Mucosa of descending colon (tissue), 3 donors: ENCODE measurements around the gene DNMT3A. TPM values are rescaled to one million over a fixed set of nuclear protein-coding genes. Genes with fewer than 3 reads are reported as not detected.

Source experiments
- ATAC-seq: fragments of 200-7000 bp; cut with Tn5 transposase; one replicate; pipeline ENCODE4 v1.9.1; 2020; ENCODE audit warnings: mild to moderate bottlenecking, moderate library complexity
- DNase-seq, 3 donors: peaks; one replicate each; pipeline ENCODE4 v3.0.0-alpha.2; 2020
- H3K36me3 ChIP-seq: fragments of 200-600 bp; one replicate; pipeline ENCODE4 v1.8.0; 2021; ENCODE audit warnings: low read depth, mild to moderate bottlenecking
- H3K4me1 ChIP-seq: fragments of 200-600 bp; one replicate; pipeline ENCODE4 v1.8.0; 2021; ENCODE audit warnings: low read depth, mild to moderate bottlenecking
- H3K4me3 ChIP-seq: fragments of 200-600 bp; one replicate; pipeline ENCODE4 v1.8.0; 2021; ENCODE audit warnings: mild to moderate bottlenecking
- H3K9me3 ChIP-seq: fragments of 200-600 bp; one replicate; pipeline ENCODE4 v1.8.0; 2021; ENCODE audit warnings: mild to moderate bottlenecking
- intact Hi-C, 2 donors: fragments of 100-400 bp; cut with DNase I in 1 of 2; cut with micrococcal nuclease in 1 of 2; formaldehyde crosslinking; loops; one replicate each; pipeline versions ENCODE4 v1.11.0 to v1.11.1; 2022; cut with DNase I, micrococcal nuclease
- total RNA-seq, 3 donors: library from RNA; stranded (reverse); fragmentation: NEBNext Ultra II Directional in 2 of 3; extraction: Animal tissue kit (Norgen Biotek cat#: 25700) in 2 of 3; gene quantifications; one replicate each; pipeline versions ENCODE4 v1.2.1 to v1.2.4, GENCODE V29; 2021 to 2023
- TF ChIP-seq, protein P1 (sequence below): fragments of 200-600 bp; IDR thresholded peaks from one replicate; pipeline ENCODE4 v1.8.0; 2022; ENCODE audit warnings: antibody characterized with exemption, mild to moderate bottlenecking
- donor health status: DM: no; HTN: no; CAD: no; lungs with moderate emphysema.
- donor health status: DM: no; HTN: no; CAD: no.
- donor health status: DM: no; HTN: yes; CAD: no.

DNMT3A gene
- total RNA-seq, 3 donors from 2014 or later, result 31.2 to 50.8 (median 33.0) TPM

DNA sequence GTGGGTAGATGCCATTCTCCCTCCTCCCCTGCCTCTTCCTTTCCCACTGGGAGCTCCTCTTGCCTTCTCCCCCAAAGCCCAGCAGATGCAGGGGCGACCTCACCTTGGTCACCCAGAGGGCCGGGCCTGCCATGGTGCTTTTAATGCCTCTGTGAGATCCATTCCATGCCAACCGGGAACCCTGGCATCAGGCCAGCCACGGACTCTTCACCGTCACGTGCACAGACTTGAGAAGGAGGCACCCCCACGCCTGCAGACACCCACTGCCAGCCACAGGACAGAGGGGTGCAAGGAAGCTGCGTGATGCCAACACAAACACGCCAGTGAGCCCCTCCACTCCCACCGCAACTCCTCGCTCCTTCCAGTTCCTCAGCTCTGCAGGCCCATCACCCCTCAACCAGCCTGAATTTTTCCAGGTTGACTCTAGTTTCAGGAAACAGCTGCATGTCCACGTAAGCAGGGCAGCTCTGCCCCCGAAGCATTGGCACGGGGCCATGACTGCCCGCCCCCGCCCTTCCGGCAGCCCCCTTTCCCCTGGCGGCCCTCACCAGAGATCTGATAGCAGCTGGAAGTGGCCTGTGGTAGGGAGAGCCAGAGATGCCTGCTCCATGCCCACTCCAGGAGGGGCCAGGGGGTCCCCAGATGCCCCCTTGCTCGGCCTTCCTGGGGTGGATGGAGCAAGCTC is 50.8 kb downstream of the DNMT3A start:
- H3K4me1 ChIP-seq, result peaks cover 15% of the 10 kb centered on the region
- no peak overlapping the region for H3K4me3 ChIP-seq
- no peak for DNase-seq
- no peak for ATAC-seq
- H3K36me3 ChIP-seq, result no peaks in the 10 kb centered on the region
- intact Hi-C loops, result no loop called here
- TF ChIP-seq, protein P1, sequence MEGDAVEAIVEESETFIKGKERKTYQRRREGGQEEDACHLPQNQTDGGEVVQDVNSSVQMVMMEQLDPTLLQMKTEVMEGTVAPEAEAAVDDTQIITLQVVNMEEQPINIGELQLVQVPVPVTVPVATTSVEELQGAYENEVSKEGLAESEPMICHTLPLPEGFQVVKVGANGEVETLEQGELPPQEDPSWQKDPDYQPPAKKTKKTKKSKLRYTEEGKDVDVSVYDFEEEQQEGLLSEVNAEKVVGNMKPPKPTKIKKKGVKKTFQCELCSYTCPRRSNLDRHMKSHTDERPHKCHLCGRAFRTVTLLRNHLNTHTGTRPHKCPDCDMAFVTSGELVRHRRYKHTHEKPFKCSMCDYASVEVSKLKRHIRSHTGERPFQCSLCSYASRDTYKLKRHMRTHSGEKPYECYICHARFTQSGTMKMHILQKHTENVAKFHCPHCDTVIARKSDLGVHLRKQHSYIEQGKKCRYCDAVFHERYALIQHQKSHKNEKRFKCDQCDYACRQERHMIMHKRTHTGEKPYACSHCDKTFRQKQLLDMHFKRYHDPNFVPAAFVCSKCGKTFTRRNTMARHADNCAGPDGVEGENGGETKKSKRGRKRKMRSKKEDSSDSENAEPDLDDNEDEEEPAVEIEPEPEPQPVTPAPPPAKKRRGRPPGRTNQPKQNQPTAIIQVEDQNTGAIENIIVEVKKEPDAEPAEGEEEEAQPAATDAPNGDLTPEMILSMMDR, result no peak
- no peaks in the 10 kb centered on the region for H3K9me3 ChIP-seq

DNA sequence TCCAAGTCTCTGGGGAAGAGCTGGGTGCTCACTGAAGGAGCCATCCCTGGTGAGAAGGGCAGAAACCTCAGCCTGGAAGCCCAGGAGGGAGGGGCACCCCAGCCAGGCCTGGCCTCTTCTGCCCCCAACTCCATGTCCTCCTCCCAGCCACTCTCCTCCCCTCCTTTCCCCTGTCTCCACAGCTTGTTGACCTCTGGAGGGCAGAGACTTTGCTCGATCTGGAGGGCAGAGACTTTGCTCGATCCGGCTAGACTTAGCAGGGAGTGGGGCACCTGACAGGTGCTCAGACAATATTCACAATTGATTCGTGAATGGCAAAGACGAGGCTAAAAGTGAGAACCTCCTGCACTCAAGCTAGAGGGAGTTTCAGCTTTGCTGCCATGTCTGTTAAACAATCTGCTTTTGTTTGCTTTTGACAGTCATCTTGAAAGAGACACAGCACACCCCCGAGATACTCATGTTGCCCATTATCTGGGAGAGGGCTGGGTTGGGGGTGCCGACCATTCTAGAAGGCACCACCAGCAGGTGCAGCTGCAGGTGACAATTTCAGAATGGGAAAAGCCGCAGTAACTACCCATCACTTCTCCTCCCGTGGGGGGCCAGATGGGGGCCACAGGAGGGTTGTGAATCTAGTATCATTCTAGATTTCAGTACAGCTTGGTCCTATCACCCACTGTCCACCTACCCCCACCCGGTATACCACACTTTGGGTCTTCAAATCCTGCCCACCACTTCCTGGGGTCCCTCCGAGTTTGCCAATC is 54.8 kb downstream of the DNMT3A start:
- Histone ChIP-seq H3K4me3 (no peak overlapping the region), H3K4me1 (peaks cover 4% of the 10 kb centered on the region), H3K36me3 (no peaks in the 10 kb centered on the region), H3K9me3 (no peaks in the 10 kb centered on the region)
- DNase-seq (no peak), ATAC-seq (no peak)
- intact Hi-C loops, result no loop called here
- TF ChIP-seq, protein P1, result no peak

DNA sequence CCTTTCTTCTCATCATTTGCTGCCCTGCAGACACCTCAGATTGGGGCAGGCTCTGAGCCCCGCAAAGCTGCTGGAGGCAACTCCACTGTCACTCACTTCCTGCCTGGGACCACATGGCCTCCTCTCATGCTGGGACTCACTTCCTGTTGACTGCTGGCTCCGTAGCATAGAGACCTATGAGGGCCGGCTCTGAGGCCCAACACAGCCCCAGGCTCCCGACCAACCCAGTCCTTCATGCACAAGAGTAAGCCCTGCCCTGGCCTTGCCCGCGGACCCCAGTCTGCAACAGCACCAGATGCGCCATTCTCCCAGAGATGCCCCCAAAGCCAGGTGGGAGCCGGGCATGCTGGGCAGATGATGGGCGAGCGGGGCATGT is 55.7 kb downstream of the DNMT3A start:
- DNase-seq, result peak in 2 of 3 donors; percentile 49 to 78
- H3K4me1 ChIP-seq, result peaks cover 4% of the 10 kb centered on the region
- TF ChIP-seq, protein P1, result no peak
- peak; percentile 91 for ATAC-seq
- no peak overlapping the region for H3K4me3 ChIP-seq
- intact Hi-C loops, result no loop called here
- H3K9me3 ChIP-seq, result no peaks in the 10 kb centered on the region
- no peaks in the 10 kb centered on the region for H3K36me3 ChIP-seq

DNA sequence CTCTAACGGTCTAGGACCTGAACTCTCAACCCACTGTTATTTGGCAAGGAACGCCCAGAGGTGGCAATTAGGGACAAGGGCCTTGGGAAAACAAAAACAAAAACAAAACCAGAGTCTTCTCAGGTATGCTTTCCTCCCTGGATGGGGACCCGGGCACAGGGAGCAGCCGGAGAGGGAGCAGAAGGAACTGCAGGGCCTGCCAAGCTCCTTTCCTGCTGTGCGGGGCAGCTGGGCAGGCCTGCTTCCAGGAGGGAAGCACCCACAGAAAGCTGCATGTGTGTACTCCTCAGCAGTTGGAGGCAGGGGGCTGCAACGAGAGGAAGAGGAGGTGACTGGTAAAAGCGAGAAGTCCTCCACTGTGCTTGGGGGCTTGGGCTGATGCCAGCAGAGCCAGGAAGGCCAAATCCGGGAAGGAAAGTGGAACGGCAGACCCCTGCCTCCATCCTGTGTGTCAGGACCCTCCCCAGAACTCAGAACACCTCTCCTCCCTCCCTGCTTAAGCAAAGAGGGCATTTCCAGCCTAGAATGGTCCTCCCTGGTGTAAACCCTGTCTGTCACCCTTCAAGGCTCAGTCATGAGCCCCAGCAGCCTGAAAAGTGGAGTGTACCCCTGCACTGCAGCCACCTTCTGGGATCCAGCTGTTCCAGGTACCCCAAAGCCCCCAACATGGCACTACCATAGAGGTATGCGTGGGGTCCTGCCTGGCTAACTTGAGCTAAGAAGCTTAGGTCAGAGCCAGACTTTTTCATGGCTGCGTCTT is 56.3 kb downstream of the DNMT3A start:
- intact Hi-C loops, result no loop called here
- DNase-seq (no peak), ATAC-seq (no peak)
- Histone ChIP-seq H3K4me3 (no peak overlapping the region), H3K4me1 (peaks cover 4% of the 10 kb centered on the region), H3K9me3 (no peaks in the 10 kb centered on the region), H3K36me3 (no peaks in the 10 kb centered on the region)
- TF ChIP-seq, protein P1, result no peak

DNA sequence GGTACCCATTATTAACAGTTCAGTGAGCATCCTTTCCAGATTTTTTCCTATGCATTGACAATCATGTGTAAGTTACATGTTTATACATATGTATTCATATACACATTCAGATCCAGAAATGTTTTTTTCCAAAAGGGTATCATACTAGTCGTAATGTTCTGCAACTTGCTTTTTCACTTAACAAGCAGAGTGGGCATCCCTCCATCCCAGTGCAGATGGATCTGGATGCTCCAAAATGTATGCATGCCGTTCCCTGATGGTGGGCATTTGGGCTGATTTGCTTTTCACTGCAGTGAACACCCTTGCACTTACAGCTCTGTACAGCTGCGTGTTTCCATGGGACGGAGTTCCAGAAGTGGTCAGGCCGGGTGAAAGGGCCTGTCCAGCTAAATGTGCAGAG is 57.0 kb downstream of the DNMT3A start:
- DNase-seq (no peak), ATAC-seq (no peak)
- TF ChIP-seq, protein P1, result no peak
- Histone ChIP-seq H3K9me3 (no peaks in the 10 kb centered on the region), H3K36me3 (no peaks in the 10 kb centered on the region), H3K4me3 (no peak overlapping the region), H3K4me1 (peaks cover 4% of the 10 kb centered on the region)
- intact Hi-C loops, result no loop called here
